ENCODE measurements around the gene B4GALT5.
A peak's percentile ranks its signal among the peaks of the same experiment; 100 is the strongest.
"Not testable (repeated sequence)": the region's sequence is repeated elsewhere in the genome, so short reads cannot be mapped to it uniquely, and the experiment has no call there.

Gene B4GALT5

GRCh38 chr20:49710971-49711666 lies 2.6 kb downstream of the B4GALT5 start:
- no peaks in the 10 kb centered on the region for H3K36me3 ChIP-seq (ENCODE audit: control insufficient read depth, insufficient read depth, low read length)
- H3K79me2 ChIP-seq = peaks cover 28% of the 10 kb centered on the region
- peaks cover 17% of the 10 kb centered on the region for H3K4me1 ChIP-seq
- H3K4me2 ChIP-seq (ENCODE audit: low read length) = peak overlapping the region; percentile 89
- TF ChIP-seq CTCF (IDR thresholded peaks at IDR 0.05) = no peak
- H3K9ac ChIP-seq = no peak overlapping the region
- H3K27ac ChIP-seq = peak overlapping the region; percentile 33
- no peaks in the 10 kb centered on the region for H3K9me3 ChIP-seq (ENCODE audit: control insufficient read depth, low read length)
- no peak overlapping the region for H2AFZ ChIP-seq
- peak overlapping the region; percentile 84 for H3K4me3 ChIP-seq (ENCODE audit: low read depth, low read length)
- no peaks in the 10 kb centered on the region for H3K27me3 ChIP-seq (ENCODE audit: control insufficient read depth, insufficient read depth, low read length)

- Histone ChIP-seq H3K27me3 (ENCODE audit: control insufficient read depth, insufficient read depth, low read length) (no peaks in the 10 kb centered on the region), H3K9ac (no peak overlapping the region), H3K4me1 (peaks cover 14% of the 10 kb centered on the region), H3K27ac (no peak overlapping the region), H3K4me2 (ENCODE audit: low read length) (no peak overlapping the region), H3K36me3 (ENCODE audit: control insufficient read depth, insufficient read depth, low read length) (no peaks in the 10 kb centered on the region), H3K4me3 (ENCODE audit: low read depth, low read length) (no peak overlapping the region), H2AFZ (no peak overlapping the region), H3K9me3 (ENCODE audit: control insufficient read depth, low read length) (no peaks in the 10 kb centered on the region), H3K79me2 (peaks cover 29% of the 10 kb centered on the region)
- no peak for TF ChIP-seq CTCF (IDR thresholded peaks at IDR 0.05)
These were observed 6.6 kb downstream of the B4GALT5 start for GRCh38 chr20:49707118-49707517.

GRCh38 chr20:49706630-49707091 lies 7.0 kb downstream of the B4GALT5 start:
- Histone ChIP-seq H3K9ac (no peak overlapping the region), H3K9me3 (ENCODE audit: control insufficient read depth, low read length) (no peaks in the 10 kb centered on the region), H3K4me3 (ENCODE audit: low read depth, low read length) (no peak overlapping the region), H3K4me1 (peaks cover 10% of the 10 kb centered on the region), H3K36me3 (ENCODE audit: control insufficient read depth, insufficient read depth, low read length) (no peaks in the 10 kb centered on the region), H2AFZ (no peak overlapping the region), H3K79me2 (peaks cover 32% of the 10 kb centered on the region), H3K4me2 (ENCODE audit: low read length) (no peak overlapping the region), H3K27ac (no peak overlapping the region), H3K27me3 (ENCODE audit: control insufficient read depth, insufficient read depth, low read length) (no peaks in the 10 kb centered on the region)
- TF ChIP-seq CTCF (IDR thresholded peaks at IDR 0.05) = no peak

- H3K36me3 ChIP-seq (ENCODE audit: control insufficient read depth, insufficient read depth, low read length); H3K27ac ChIP-seq; H3K4me1 ChIP-seq; H3K27me3 ChIP-seq (ENCODE audit: control insufficient read depth, insufficient read depth, low read length); H3K4me3 ChIP-seq (ENCODE audit: low read depth, low read length); H3K9ac ChIP-seq; H3K9me3 ChIP-seq (ENCODE audit: control insufficient read depth, low read length); H3K4me2 ChIP-seq (ENCODE audit: low read length); H2AFZ ChIP-seq: not testable (repeated sequence)
- H3K79me2 ChIP-seq = peaks cover 31% of the 10 kb centered on the region
These were observed 7.8 kb downstream of the B4GALT5 start for GRCh38 chr20:49705893-49706292.

- no peaks in the 10 kb centered on the region for H3K27me3 ChIP-seq (ENCODE audit: control insufficient read depth, insufficient read depth, low read length)
- no peak overlapping the region for H3K9ac ChIP-seq
- H3K4me2 ChIP-seq (ENCODE audit: low read length) = no peak overlapping the region
- H3K4me1 ChIP-seq = peaks cover 5% of the 10 kb centered on the region
- no peak overlapping the region for H2AFZ ChIP-seq
- no peaks in the 10 kb centered on the region for H3K36me3 ChIP-seq (ENCODE audit: control insufficient read depth, insufficient read depth, low read length)
- peaks cover 30% of the 10 kb centered on the region for H3K79me2 ChIP-seq
- no peak for TF ChIP-seq CTCF (IDR thresholded peaks at IDR 0.05)
- H3K9me3 ChIP-seq (ENCODE audit: control insufficient read depth, low read length) = no peaks in the 10 kb centered on the region
- H3K27ac ChIP-seq = no peak overlapping the region
- no peak overlapping the region for H3K4me3 ChIP-seq (ENCODE audit: low read depth, low read length)
These were observed 8.3 kb downstream of the B4GALT5 start for GRCh38 chr20:49705358-49705757.
